Smooth muscle cell (in vitro differentiated cells): ENCODE measurements around the gene CYP1A2. TPM values are rescaled to one million over a fixed set of nuclear protein-coding genes. Genes with fewer than 3 reads are reported as not detected.

Experiments used
- DNase-seq: peaks from one replicate; lab custom pipeline; 2025; ENCODE audit not compliant: unreplicated experiment; lab: John Stamatoyannopoulos, UW
- H2AFZ ChIP-seq: fragments of 200-600 bp; sonication (generic); 2 replicates; pipeline ENCODE4 v1.6.0; 2016; ENCODE audit warnings: antibody characterized with exemption, low read depth, mild to moderate bottlenecking
- H3F3A ChIP-seq: fragments of 200-600 bp; sonication (generic); 2 replicates; pipeline ENCODE4 v1.6.0; 2017; ENCODE audit warnings: antibody characterized with exemption, low read depth
- H3K27ac ChIP-seq: fragments of 200-600 bp; sonication (generic); 2 replicates; pipeline ENCODE4 v1.5.1; 2016; ENCODE audit warnings: low read depth, mild to moderate bottlenecking
- H3K27me3 ChIP-seq: fragments of 200-600 bp; sonication (generic); 2 replicates; pipeline ENCODE4 v1.6.1; 2016; ENCODE audit warnings: low read depth, mild to moderate bottlenecking
- H3K36me3 ChIP-seq: fragments of 200-600 bp; sonication (generic); 2 replicates; pipeline ENCODE4 v1.5.1; 2016; ENCODE audit warnings: low read depth
- H3K4me1 ChIP-seq: fragments of 200-600 bp; sonication (generic); 2 replicates; pipeline ENCODE4 v1.5.1; 2016; ENCODE audit warnings: low read depth
- H3K4me2 ChIP-seq: fragments of 200-600 bp; sonication (generic); 2 replicates; pipeline ENCODE4 v1.6.0; 2016; ENCODE audit warnings: mild to moderate bottlenecking
- H3K4me3 ChIP-seq: fragments of 200-600 bp; sonication (generic); 2 replicates; pipeline ENCODE4 v1.5.1; 2016; ENCODE audit warnings: mild to moderate bottlenecking
- H3K79me2 ChIP-seq: fragments of 200-600 bp; sonication (generic); 2 replicates; pipeline ENCODE4 v1.6.0; 2016; ENCODE audit warnings: low read depth, mild to moderate bottlenecking
- H3K9ac ChIP-seq: fragments of 200-600 bp; sonication (generic); 2 replicates; pipeline ENCODE4 v1.6.0; 2016; ENCODE audit warnings: low read depth
- H3K9me3 ChIP-seq: fragments of 200-600 bp; sonication (generic); replicated peaks from 2 replicates; pipeline ENCODE4 v1.5.1; 2016; ENCODE audit warnings: low read depth
- H4K20me1 ChIP-seq: fragments of 200-600 bp; sonication (generic); 2 replicates; pipeline ENCODE4 v1.6.0; 2016; ENCODE audit warnings: low read depth
- CTCF ChIP-seq: fragments of 200-600 bp; sonication (generic); IDR thresholded peaks from 2 replicates; pipeline ENCODE4 v1.5.1; 2017; ENCODE audit warnings: borderline replicate concordance, mild to moderate bottlenecking, antibody characterized with exemption; ENCODE audit not compliant: insufficient read depth, poor library complexity, severe bottlenecking
- WGBS: methylation state at CpG from one replicate; pipeline ENCODE4 v1.1.7; 2016; ENCODE audit warnings: low lambda C conversion rate; 5-methylcytosine and 5-hydroxymethylcytosine counted together
- polyA plus RNA-seq: library from polyadenylated mRNA; unstranded; fragments of >200 nt; fragmentation: Nextera tagmentation; extraction: Ambion mirVana; gene quantifications from 2 replicates; pipeline ENCODE4 v1.2.1, GENCODE V29; 2016
- total RNA-seq: library from RNA; depleted of rRNA; stranded (reverse); fragments of >200 nt; gene quantifications from 2 replicates; pipeline ENCODE4 v1.2.3, GENCODE V29; 2014

Gene CYP1A2
- total and polyA plus RNA-seq, 2 experiments from 2014 or later, result not detected

- Histone ChIP-seq H3K9ac (no peak overlapping the region), H3K4me3 (no peak overlapping the region), H3K4me1 (no peaks in the 10 kb centered on the region), H3K27me3 (no peaks in the 10 kb centered on the region), H2AFZ (no peak overlapping the region), H3K79me2 (peaks cover 51% of the 10 kb centered on the region), H4K20me1 (peaks cover 87% of the 10 kb centered on the region), H3F3A (peaks cover 11% of the 10 kb centered on the region), H3K4me2 (no peak overlapping the region), H3K9me3 (no peaks in the 10 kb centered on the region), H3K36me3 (no peaks in the 10 kb centered on the region), H3K27ac (no peak overlapping the region)
- DNase-seq, result no peak
- no peak for TF ChIP-seq CTCF
- 92% methylated on average over 9 of the region's 9 CpGs for whole genome bisulfite sequencing
Measured at GRCh38 chr15:74794970-74795349, 46.3 kb downstream of the CYP1A2 start.

GRCh38 chr15:74795966-74796625 is 47.5 kb downstream of the CYP1A2 start:
- H3K36me3 ChIP-seq, result no peaks in the 10 kb centered on the region
- no peak overlapping the region for H2AFZ ChIP-seq
- H3K4me3 ChIP-seq, result no peak overlapping the region
- peaks cover 80% of the 10 kb centered on the region for H4K20me1 ChIP-seq
- peaks cover 47% of the 10 kb centered on the region for H3K79me2 ChIP-seq
- no peak overlapping the region for H3K27ac ChIP-seq
- no peak overlapping the region for H3K9ac ChIP-seq
- no peak overlapping the region for H3K4me2 ChIP-seq
- H3K27me3 ChIP-seq, result no peaks in the 10 kb centered on the region
- no peaks in the 10 kb centered on the region for H3K9me3 ChIP-seq
- H3F3A ChIP-seq, result no peaks in the 10 kb centered on the region
- TF ChIP-seq CTCF, result no peak
- 91% methylated on average over 14 of the region's 14 CpGs for WGBS
- DNase-seq, result no peak
- no peaks in the 10 kb centered on the region for H3K4me1 ChIP-seq

DNA sequence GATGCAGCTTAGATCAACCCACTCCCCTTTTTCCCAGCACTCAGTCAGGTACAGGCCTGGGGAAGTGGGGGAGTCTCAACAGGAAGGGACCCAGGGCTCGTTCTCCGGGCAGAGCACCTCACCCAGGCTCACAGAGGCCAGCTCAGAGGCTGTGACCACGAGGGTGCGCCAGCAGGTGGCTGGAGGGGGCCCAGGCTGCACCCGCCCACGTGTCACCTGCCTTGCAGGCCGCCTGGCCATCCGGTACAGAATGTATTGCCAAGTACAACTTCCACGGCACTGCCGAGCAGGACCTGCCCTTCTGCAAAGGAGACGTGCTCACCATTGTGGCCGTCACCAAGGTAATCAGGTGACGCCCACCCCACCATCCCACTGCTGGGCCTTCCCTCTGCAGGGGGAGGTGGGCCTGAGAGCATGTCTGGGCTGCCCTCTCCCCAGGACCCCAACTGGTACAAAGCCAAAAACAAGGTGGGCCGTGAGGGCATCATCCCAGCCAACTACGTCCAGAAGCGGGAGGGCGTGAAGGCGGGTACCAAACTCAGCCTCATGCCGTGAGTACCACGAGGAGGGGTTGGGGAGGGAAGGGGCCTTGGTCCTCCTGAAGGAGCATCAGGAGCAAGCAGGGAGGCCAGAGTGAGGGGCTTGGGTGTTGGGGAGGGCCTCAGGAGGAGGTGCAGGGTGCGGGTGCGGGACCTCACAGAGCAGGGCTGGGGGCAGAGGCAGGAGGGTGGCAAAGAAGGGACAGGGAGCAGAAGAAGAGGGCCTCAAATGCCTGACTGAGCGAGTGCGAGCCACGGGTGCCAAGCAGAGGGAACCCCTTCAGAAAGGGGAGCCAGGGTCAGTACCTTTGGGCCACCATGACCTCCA is 50.0 kb downstream of the CYP1A2 start:
- H3K79me2 ChIP-seq, result peaks cover 23% of the 10 kb centered on the region
- H3K9me3 ChIP-seq, result no peaks in the 10 kb centered on the region
- H2AFZ ChIP-seq, result no peak overlapping the region
- no peak overlapping the region for H3K9ac ChIP-seq
- no peak overlapping the region for H3K4me2 ChIP-seq
- H3K4me1 ChIP-seq, result no peaks in the 10 kb centered on the region
- WGBS, result 94% methylated on average over 25 of the region's 25 CpGs
- H3K36me3 ChIP-seq, result no peaks in the 10 kb centered on the region
- no peak overlapping the region for H3K4me3 ChIP-seq
- H3K27me3 ChIP-seq, result no peaks in the 10 kb centered on the region
- H3F3A ChIP-seq, result no peaks in the 10 kb centered on the region
- DNase-seq, result no peak
- no peak overlapping the region for H3K27ac ChIP-seq
- no peak for TF ChIP-seq CTCF
- H4K20me1 ChIP-seq, result peaks cover 55% of the 10 kb centered on the region
